MCF 10A (cell line): ENCODE data around the gene DSCAML1. TPM values are rescaled to one million over a fixed set of nuclear protein-coding genes. Genes with fewer than 3 reads are reported as not detected.
"Not testable (repeated sequence)": the region's sequence is repeated elsewhere in the genome, so short reads cannot be mapped to it uniquely, and the experiment has no call there.

Experiments used
- BruUV-seq: library from RNA; stranded (reverse); fragments of 400-500 nt; replicated peaks from 2 replicates; lab custom pipeline; 2021; lab: Mats Ljungman, UMichigan
- CTCF ChIA-PET: fragments of 300-600 bp; sonication (Branson Sonifier 250); formaldehyde crosslinking; extraction: SDS; loops from one replicate; lab custom pipeline; 2021; ENCODE audit warnings: antibody characterized with exemption, inconsistent platforms; lab: Yijun Ruan, JAX
- POLR2A ChIA-PET: fragments of 300-600, 350-650 bp; sonication (Branson Sonifier 250); formaldehyde crosslinking; extraction: SDS; loops from one replicate; lab custom pipeline; 2020; ENCODE audit warnings: antibody characterized with exemption, inconsistent platforms; lab: Yijun Ruan, JAX
- DNase-seq: peaks from one replicate; pipeline ENCODE4 v3.0.0-alpha.2; 2018; ENCODE audit not compliant: unreplicated experiment
- H3K27ac Mint-ChIP-seq: one replicate; pipeline ENCODE4 v1.8.0; 2022; ENCODE audit warnings: mild to moderate bottlenecking, low read depth, mixed read lengths; ENCODE audit not compliant: unreplicated experiment
- H3K27me3 Mint-ChIP-seq: one replicate; pipeline ENCODE4 v1.8.0; 2022; ENCODE audit warnings: mixed read lengths; ENCODE audit not compliant: insufficient read depth, unreplicated experiment
- H3K36me3 Mint-ChIP-seq: one replicate; pipeline ENCODE4 v1.8.0; 2022; ENCODE audit warnings: mild to moderate bottlenecking, moderate library complexity, mixed read lengths; ENCODE audit not compliant: insufficient read depth, unreplicated experiment
- H3K4me1 Mint-ChIP-seq: one replicate; pipeline ENCODE4 v1.8.0; 2022; ENCODE audit warnings: mixed read lengths; ENCODE audit not compliant: insufficient read depth, unreplicated experiment
- H3K4me3 Mint-ChIP-seq: one replicate; pipeline ENCODE4 v1.8.0; 2022; ENCODE audit warnings: mild to moderate bottlenecking, moderate library complexity, mixed read lengths; ENCODE audit not compliant: unreplicated experiment
- H3K9me3 Mint-ChIP-seq: one replicate; pipeline ENCODE4 v1.8.0; 2022; ENCODE audit warnings: mixed read lengths; ENCODE audit not compliant: unreplicated experiment
- CTCF ChIP-seq: fragments of 200-600 bp; IDR thresholded peaks from one replicate; pipeline ENCODE4 v1.8.0; 2022; ENCODE audit warnings: antibody characterized with exemption, mild to moderate bottlenecking; ENCODE audit not compliant: unreplicated experiment
- intact Hi-C: fragments of 100-400 bp; cut with micrococcal nuclease; formaldehyde crosslinking; loops from 2 replicates; pipeline ENCODE4 v1.14.1; 2022
- total RNA-seq: library from RNA; stranded (reverse); gene quantifications from 2 replicates; pipeline ENCODE4 v1.2.3, GENCODE V29; 2022

Gene DSCAML1
- total RNA-seq, 1 experiment from 2014 or later, result not detected

GRCh38 chr11:117457031-117457785 lies 339.8 kb downstream of the DSCAML1 start:
- H3K4me3 Mint-ChIP-seq, result no peak overlapping the region
- no peak for TF ChIP-seq CTCF
- ChIA-PET POLR2A (interaction anchor here (0.5 to 0.6 kb wide), 2 partner anchors 9 to 517 kb away, joined by 3 read pairs; no protein-coding TSS in a partner anchor), CTCF (interaction anchor here (0.9 kb wide), 1 partner anchor 31 kb away, joined by 3 read pairs; no protein-coding TSS in a partner anchor)
- no peaks in the 10 kb centered on the region for H3K4me1 Mint-ChIP-seq
- H3K36me3 Mint-ChIP-seq, result no peaks in the 10 kb centered on the region
- H3K27me3 Mint-ChIP-seq, result peaks cover 64% of the 10 kb centered on the region
- no peak overlapping the region for H3K27ac Mint-ChIP-seq
- intact Hi-C loops, result no loop called here
- no peak for DNase-seq
- H3K9me3 Mint-ChIP-seq, result peaks cover 13% of the 10 kb centered on the region
- BruUV-seq, result no TSS peak

GRCh38 chr11:117456721-117457029 lies 340.3 kb downstream of the DSCAML1 start:
- intact Hi-C loops, H3K4me3 Mint-ChIP-seq, H3K27ac Mint-ChIP-seq, BruUV-seq, DNase-seq, POLR2A ChIA-PET, H3K4me1 Mint-ChIP-seq, H3K36me3 Mint-ChIP-seq: not testable (repeated sequence)
- peaks cover 13% of the 10 kb centered on the region for H3K9me3 Mint-ChIP-seq
- peaks cover 69% of the 10 kb centered on the region for H3K27me3 Mint-ChIP-seq
- CTCF ChIA-PET, result interaction anchor here (0.6 kb wide), 2 partner anchors 46 to 360 kb away, joined by 3 read pairs; no protein-coding TSS in a partner anchor

GRCh38 chr11:117456027-117456720 lies 340.8 kb downstream of the DSCAML1 start:
- H3K27me3 Mint-ChIP-seq, result peaks cover 70% of the 10 kb centered on the region
- H3K4me3 Mint-ChIP-seq, result no peak overlapping the region
- ChIA-PET CTCF (interaction anchor here (0.6 to 1.0 kb wide), 3 partner anchors 30 to 361 kb away, joined by 3 read pairs; no protein-coding TSS in a partner anchor), POLR2A (no interaction called here)
- no peak for DNase-seq
- peaks cover 13% of the 10 kb centered on the region for H3K9me3 Mint-ChIP-seq
- TF ChIP-seq CTCF, result no peak
- BruUV-seq, result no TSS peak
- intact Hi-C loops, result no loop called here
- no peak overlapping the region for H3K27ac Mint-ChIP-seq
- H3K36me3 Mint-ChIP-seq, result no peaks in the 10 kb centered on the region
- no peaks in the 10 kb centered on the region for H3K4me1 Mint-ChIP-seq

DNA sequence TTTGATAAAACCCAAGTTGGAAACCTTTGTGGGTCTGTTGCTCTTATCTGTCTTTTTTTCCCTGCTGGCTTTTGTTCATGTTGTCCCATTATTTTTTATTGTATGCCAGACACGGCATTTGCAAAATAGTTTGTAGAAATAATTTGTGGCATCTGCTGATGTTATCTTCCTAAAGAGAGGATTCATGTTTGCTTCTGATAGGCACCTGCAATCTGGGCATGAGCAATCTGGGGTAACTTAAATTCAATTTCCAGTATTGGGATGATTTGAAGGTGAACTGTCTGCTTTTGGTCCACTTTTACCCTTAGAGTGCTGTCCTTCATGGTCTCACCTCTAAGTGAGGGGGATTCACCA lies 342.5 kb downstream of the DSCAML1 start:
- no peak for TF ChIP-seq CTCF
- H3K27me3 Mint-ChIP-seq, result peaks cover 62% of the 10 kb centered on the region

More for the DNA sequence above, 342.5 kb downstream of the DSCAML1 start:
- DNase-seq, result no peak
- no peak overlapping the region for H3K4me3 Mint-ChIP-seq
- peaks cover 13% of the 10 kb centered on the region for H3K9me3 Mint-ChIP-seq
- no peaks in the 10 kb centered on the region for H3K36me3 Mint-ChIP-seq
- no peaks in the 10 kb centered on the region for H3K4me1 Mint-ChIP-seq
- intact Hi-C loops, result no loop called here
- no TSS peak for BruUV-seq
- no peak overlapping the region for H3K27ac Mint-ChIP-seq
- ChIA-PET CTCF (no interaction called here), POLR2A (no interaction called here)
